ENCODE measurements around the gene C2orf42. TPM values are rescaled to one million over a fixed set of nuclear protein-coding genes. Genes with fewer than 3 reads are reported as not detected.
A peak's percentile ranks its signal among the peaks of the same experiment; 100 is the strongest.
"Not testable (repeated sequence)": the region's sequence is repeated elsewhere in the genome, so short reads cannot be mapped to it uniquely, and the experiment has no call there.

Gene C2orf42
- total RNA-seq, 1 donor from 2014 or later: 13.2 TPM

GRCh38 chr2:70132244-70133126, 58.3 kb downstream of the C2orf42 start:
- DNase-seq (ENCODE audit: low read depth): peak; percentile 82

DNA sequence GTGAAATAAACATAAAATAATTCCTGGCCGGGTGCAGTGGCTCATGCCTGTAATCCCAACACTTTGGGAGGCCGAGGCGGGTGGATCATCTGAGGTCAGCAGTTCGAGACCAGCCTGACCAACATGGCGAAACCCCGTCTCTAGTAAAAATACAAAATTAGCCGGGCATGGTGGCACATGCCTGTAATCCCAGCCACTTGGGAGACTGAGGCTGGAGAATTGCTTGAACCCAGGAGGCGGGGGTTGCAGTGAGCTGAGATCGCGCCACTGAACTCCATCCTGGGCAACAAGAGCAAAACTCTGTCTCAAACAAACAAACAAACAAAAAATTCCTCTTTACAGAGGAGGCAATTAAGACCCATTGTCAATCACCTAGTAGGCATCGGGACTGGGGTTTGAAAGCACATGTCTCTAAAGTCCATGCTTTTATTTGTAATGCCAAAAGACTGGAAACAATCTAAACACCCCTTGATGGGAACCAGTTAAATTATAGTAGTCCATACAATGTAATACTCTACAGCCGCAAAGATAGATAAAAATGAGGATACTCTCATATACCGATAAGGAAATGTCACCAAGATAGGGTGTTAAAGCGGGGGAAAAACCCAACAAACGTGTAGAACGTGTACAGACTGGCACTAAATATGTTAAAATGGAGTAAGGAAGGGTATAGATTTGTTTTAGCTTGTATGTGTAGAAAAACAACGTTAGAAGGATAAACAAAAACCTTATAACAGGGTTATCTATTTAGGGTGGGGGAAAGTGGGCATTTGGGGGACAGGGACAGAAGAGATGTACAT, 59.3 kb downstream of the C2orf42 start:
- not testable (repeated sequence) for DNase-seq (ENCODE audit: low read depth)

GRCh38 chr2:70128005-70128404, 62.8 kb downstream of the C2orf42 start:
- peak; percentile 83 for DNase-seq (ENCODE audit: low read depth)

DNA sequence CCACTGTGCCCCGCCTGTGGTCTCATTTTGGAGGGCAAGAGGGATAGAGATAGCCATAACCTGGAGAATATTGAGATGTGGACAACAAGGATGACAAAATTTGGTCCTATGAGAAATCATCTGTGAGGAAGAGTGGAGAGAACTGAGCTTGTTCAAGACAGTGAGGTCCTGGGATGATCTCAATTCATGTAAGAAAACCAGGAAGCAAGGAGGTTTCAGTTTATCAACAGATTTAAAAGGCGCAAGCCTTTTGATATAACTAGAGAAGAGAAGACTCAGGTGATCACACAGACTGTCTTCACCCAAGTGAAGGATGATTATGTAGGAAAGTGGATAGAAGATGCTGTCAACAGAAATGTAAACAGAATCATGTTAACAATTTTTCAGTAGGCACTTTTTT, 64.4 kb downstream of the C2orf42 start:
- no peak for DNase-seq (ENCODE audit: low read depth)

DNA sequence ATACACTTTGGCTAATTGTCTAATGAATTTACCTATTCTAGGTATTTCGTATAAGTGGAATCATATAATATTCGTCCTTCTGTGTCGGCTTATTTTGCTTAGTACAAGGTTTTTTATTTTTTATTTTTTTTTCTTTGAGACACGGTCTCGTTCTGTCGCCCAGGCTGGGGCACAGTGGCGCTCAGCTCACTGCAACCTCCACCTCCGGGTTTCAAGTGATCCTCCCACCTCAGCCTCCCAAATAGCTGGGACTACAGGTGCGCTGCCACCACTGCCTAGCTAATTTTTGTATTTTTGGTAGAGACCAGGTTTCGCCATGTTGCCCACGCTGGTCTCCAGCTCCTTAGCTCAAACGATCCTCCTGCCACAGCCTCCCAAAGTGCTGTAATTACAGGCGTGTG, 65.3 kb downstream of the C2orf42 start:
- no peak for DNase-seq (ENCODE audit: low read depth)

DNA sequence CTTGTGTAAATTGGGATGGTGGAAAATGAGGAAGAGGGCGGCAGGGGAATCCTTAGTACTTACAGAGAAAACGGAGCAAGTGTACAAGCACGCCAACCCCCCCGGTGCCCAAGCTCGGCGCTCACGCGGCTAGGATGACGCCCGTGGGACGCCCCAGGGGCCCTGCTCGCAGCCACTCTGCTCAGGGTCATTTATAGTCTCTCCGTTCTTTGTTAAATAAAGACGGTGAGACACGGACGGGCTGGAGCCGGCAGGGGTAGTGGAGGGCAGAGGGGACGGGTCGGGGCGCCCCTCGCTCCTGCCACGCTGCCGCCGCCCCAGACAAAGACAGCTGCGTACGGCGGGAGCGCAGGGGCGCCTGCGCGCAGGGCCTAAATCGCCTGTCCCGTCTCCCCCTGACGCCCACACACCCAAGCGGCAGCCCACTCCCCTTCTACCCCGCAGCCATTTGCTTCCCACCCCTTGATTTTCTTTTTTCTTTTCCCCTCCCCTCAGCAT, 65.8 kb downstream of the C2orf42 start:
- peak; percentile 65 for DNase-seq (ENCODE audit: low read depth)

DNA sequence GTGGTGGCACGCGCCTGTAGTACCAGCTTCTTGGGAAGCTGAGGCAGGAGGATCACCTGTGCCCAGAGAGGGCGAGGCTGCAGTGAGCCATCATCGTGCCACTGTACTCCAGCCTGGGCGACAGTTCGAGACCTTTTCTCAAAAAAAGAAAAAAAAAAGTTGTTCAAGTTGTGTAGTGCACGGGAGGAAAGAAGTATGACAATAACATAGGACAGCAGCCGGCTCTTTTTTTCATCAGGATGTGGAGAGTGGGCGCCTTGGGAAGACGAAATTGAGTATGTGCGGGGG, 67.0 kb downstream of the C2orf42 start:
- no peak for DNase-seq (ENCODE audit: low read depth)

GRCh38 chr2:70123051-70123828, 67.6 kb downstream of the C2orf42 start:
- peak; percentile 96 for DNase-seq (ENCODE audit: low read depth)

DNA sequence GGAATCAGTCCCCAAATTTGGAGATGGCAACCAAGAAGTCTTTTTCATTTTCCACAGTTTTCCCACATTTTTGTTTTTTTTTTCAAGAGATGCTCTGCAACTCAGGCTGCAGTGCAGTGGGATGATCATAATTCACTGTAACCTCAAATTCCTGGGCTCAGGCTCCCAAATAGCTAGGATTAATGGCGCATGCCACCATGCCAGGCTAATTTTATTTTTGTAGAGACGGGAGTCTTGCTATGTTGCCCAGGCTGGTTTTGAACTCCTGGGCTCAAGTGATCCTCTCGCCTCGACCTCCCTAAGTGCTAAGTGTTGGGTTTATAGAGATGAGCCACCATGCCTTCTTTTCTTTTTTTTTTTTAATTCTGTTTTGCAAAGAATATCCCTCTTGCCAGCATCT, 68.3 kb downstream of the C2orf42 start:
- DNase-seq (ENCODE audit: low read depth): peak; percentile 60

- DNase-seq (ENCODE audit: low read depth): no peak
Observed at GRCh38 chr2:70121627-70122372, 69.0 kb downstream of the C2orf42 start.

DNA sequence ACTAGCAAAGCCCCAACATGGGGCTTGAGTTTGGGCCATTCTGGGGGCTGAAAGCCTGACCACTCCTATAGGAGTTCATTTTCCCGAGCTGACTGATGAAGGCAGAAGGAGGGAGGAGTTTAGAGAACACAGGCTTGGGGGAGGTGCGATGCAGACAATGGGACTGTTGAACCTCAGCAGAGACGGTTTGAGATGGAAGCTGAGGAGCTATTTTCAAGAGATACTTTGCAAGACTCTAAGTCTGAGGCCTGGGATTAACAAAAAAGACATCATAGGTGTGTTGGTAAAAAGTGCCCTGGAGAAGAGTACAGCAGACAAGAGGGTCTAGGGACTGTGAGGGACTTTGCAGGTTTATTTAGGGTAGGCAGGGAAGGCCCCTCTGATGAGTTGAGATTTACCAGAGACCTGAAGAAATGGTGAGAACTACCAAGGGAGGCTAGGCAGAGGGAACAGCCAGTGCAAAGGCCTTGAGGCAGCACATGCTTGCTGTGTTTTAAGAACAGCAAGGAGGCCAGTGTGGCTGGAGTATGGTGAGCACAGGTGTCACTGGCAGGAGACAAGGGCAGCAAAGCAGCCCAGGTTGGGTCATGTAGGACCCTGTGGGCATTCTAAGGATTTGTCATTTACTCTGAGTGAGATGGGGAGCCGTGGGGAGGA, 71.9 kb downstream of the C2orf42 start:
- no peak for DNase-seq (ENCODE audit: low read depth)

DNA sequence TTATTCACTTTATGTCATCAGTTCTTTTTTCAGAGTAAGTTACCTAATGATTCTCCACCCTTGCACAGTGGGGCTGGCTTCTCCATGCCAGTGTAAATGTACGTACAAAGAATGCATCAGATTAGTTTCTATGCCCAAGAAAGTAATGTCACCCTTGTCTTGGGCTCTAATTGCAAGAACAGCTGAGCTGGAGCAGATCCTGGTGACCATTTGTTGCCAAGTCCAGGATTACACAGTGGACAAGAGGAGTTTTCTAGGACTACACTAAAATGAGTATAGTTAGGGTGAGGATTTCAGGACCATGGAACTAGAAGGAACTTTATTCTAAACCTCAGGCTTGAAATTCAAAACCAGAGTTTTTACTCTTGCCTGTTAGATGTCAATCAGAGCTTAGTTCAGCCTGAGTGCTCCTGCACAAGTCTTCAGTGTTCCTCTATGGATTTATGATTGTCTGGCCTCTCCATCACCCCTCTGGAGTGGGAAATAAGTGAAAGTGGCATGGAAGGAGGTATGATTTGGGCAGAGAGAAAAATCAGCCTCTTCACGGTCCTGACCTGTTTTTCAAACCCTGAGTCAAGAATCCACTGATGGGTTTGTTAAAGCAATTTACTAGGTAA, 73.8 kb downstream of the C2orf42 start:
- DNase-seq (ENCODE audit: low read depth): peak; percentile 72

GRCh38 chr2:70115646-70116442, 75.0 kb downstream of the C2orf42 start:
- peak; percentile 80 for DNase-seq (ENCODE audit: low read depth)

GRCh38 chr2:70113359-70114070, 77.3 kb downstream of the C2orf42 start:
- DNase-seq (ENCODE audit: low read depth): peak; percentile 75

GRCh38 chr2:70111752-70112591, 78.8 kb downstream of the C2orf42 start:
- no peak for DNase-seq (ENCODE audit: low read depth)

DNA sequence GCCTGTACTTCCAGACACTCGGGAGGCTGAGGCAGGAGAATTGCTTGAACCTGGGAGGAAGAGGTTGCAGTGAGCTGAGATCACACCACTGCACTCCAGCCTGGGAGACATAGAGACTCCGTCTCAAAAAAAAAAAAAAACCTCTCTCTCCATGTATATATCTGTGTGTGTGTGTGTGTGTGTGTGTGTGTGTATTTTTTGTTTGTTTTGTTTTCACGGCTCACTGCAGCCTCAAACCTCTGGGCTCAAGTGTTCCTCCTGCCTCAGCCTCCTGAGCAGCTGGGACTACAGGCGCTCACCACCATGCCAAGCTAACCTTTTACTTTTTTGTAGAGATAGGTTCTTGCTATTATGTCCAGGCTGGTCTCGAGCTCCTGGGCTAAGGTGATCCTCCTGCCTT, 80.4 kb downstream of the C2orf42 start:
- DNase-seq (ENCODE audit: low read depth): not testable (repeated sequence)

- DNase-seq (ENCODE audit: low read depth): not testable (repeated sequence)
Observed at GRCh38 chr2:70106138-70106537, 84.7 kb downstream of the C2orf42 start.
